ENCODE data around the gene ZNF280A.

ZNF280A gene

DNA sequence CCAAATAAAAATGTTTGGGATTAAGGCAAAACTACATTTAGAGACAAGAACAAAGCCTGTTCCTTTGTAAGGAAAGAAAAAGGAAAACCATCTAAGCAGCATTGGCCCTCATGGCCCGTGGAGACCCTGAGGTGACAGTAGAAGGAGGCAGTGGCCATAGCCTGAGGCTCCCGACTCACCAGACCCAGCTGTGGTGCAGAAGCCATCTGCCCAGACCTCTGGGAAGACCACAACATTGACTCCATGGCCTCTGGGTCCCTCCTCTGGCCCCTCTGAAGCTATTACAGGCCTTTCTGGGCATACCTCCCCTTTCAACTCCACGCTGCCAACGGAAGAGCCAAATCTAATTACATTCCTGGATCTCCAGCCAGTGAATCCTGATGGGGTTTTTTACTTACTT lies 32.6 kb upstream of the ZNF280A start:
- TF ChIP-seq, protein P1, sequence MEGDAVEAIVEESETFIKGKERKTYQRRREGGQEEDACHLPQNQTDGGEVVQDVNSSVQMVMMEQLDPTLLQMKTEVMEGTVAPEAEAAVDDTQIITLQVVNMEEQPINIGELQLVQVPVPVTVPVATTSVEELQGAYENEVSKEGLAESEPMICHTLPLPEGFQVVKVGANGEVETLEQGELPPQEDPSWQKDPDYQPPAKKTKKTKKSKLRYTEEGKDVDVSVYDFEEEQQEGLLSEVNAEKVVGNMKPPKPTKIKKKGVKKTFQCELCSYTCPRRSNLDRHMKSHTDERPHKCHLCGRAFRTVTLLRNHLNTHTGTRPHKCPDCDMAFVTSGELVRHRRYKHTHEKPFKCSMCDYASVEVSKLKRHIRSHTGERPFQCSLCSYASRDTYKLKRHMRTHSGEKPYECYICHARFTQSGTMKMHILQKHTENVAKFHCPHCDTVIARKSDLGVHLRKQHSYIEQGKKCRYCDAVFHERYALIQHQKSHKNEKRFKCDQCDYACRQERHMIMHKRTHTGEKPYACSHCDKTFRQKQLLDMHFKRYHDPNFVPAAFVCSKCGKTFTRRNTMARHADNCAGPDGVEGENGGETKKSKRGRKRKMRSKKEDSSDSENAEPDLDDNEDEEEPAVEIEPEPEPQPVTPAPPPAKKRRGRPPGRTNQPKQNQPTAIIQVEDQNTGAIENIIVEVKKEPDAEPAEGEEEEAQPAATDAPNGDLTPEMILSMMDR (IDR thresholded peaks at IDR 0.05; ENCODE audit: low read depth, low read length, missing control alignments) = no peak
- no peak for DNase-seq (ENCODE audit: low read depth)
- H3K4me3 ChIP-seq (ENCODE audit: low read depth, low read length) = no peak overlapping the region
- in situ Hi-C loops (cut with HindIII; ENCODE audit: low sequenced_read_pairs) = no loop called here

- no peak for DNase-seq (ENCODE audit: low read depth)
- in situ Hi-C loops (cut with HindIII; ENCODE audit: low sequenced_read_pairs) = no loop called here
- TF ChIP-seq, protein P1 (IDR thresholded peaks at IDR 0.05; ENCODE audit: low read depth, low read length, missing control alignments) = no peak
- H3K4me3 ChIP-seq (ENCODE audit: low read depth, low read length) = no peak overlapping the region
Observed at GRCh38 chr22:22550789-22551434, 30.8 kb upstream of the ZNF280A start.

DNA sequence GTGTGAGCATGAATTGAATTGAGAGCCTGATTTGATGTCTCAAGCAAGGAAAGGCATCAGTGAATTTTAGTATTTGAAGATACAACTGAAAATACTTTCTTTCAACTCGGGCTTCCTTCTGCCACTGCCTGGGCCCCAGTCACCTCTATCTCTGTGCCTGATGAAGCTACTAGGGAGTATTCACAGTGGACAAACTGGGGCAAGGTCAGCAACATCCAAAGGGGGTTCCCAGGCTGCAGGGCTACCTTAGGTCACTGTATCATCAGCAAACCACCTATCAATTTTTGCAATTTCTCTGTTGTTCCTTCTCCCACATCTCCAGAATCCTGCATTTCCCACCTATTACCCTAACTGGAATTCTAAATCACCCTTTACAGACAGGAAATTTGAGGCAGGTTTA lies 28.8 kb upstream of the ZNF280A start:
- no peak overlapping the region for H3K4me3 ChIP-seq (ENCODE audit: low read depth, low read length)
- in situ Hi-C loops (cut with HindIII; ENCODE audit: low sequenced_read_pairs) = no loop called here
- TF ChIP-seq, protein P1 (IDR thresholded peaks at IDR 0.05; ENCODE audit: low read depth, low read length, missing control alignments) = no peak
- DNase-seq (ENCODE audit: low read depth) = no peak

DNA sequence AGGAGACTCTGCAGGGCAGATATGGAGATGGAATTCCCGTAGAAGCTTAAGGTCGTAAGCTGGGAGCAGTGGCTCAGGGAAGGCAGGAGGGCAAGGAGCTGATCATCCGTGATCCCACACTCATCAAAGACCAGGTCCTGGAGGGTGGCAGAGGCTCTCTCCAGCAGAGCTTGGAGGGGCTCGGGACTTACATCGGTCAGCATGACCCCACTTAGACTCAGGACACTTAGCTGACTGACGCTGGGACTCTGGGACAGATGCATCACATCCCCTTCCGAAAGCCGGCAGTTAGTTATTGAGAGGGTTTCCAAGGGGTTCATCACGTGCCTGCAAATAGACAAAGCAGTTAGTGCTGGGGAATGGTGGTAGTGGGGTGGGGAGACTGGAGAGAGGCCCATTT lies 28.2 kb upstream of the ZNF280A start:
- no peak for DNase-seq (ENCODE audit: low read depth)
- no peak overlapping the region for H3K4me3 ChIP-seq (ENCODE audit: low read depth, low read length)
- TF ChIP-seq, protein P1 (IDR thresholded peaks at IDR 0.05; ENCODE audit: low read depth, low read length, missing control alignments) = no peak
- in situ Hi-C loops (cut with HindIII; ENCODE audit: low sequenced_read_pairs) = no loop called here

GRCh38 chr22:22547692-22548300 lies 27.7 kb upstream of the ZNF280A start:
- in situ Hi-C loops (cut with HindIII; ENCODE audit: low sequenced_read_pairs) = no loop called here
- H3K4me3 ChIP-seq (ENCODE audit: low read depth, low read length) = no peak overlapping the region
- no peak for DNase-seq (ENCODE audit: low read depth)
- TF ChIP-seq, protein P1 (IDR thresholded peaks at IDR 0.05; ENCODE audit: low read depth, low read length, missing control alignments) = no peak

GRCh38 chr22:22547226-22547625 lies 27.2 kb upstream of the ZNF280A start:
- in situ Hi-C loops (cut with HindIII; ENCODE audit: low sequenced_read_pairs) = no loop called here
- TF ChIP-seq, protein P1 (IDR thresholded peaks at IDR 0.05; ENCODE audit: low read depth, low read length, missing control alignments) = no peak
- DNase-seq (ENCODE audit: low read depth) = no peak
- H3K4me3 ChIP-seq (ENCODE audit: low read depth, low read length) = no peak overlapping the region
